Measurements from ENCODE around the gene FES. TPM values are rescaled to one million over a fixed set of nuclear protein-coding genes. Genes with fewer than 3 reads are reported as not detected.
"Not testable (repeated sequence)": the region's sequence is repeated elsewhere in the genome, so short reads cannot be mapped to it uniquely, and the experiment has no call there.

Gene FES
- total RNA-seq, 4 donors from 2014 or later: 62.0 to 183 (median 72.1) TPM

GRCh38 chr15:90845201-90845949 is 38.9 kb upstream of the FES start:
- WGBS, 2 donors: 71% methylated on average over 9 of the region's 9 CpGs
- Histone ChIP-seq H3K9me3 (no peaks in the 10 kb centered on the region), H3K27me3 (no peaks in the 10 kb centered on the region), H3K4me1 (no peaks in the 10 kb centered on the region), H3K36me3 (no peaks in the 10 kb centered on the region), H3K27ac (no peak overlapping the region), H3K4me3 (no peak overlapping the region)
- DNase-seq (ENCODE audit: low spot score in 2 of 2): no peak
- TF ChIP-seq EP300 (IDR thresholded peaks at IDR 0.05) (no peak), CTCF (IDR thresholded peaks at IDR 0.05) (no peak), POLR2A (IDR thresholded peaks at IDR 0.05) (no peak)

GRCh38 chr15:90849424-90849823 is 34.9 kb upstream of the FES start:
- WGBS, 2 donors: 93 to 95% methylated on average over 1 of the region's 1 CpG
- H3K27me3 ChIP-seq, H3K27ac ChIP-seq: not testable (repeated sequence)

GRCh38 chr15:90851114-90851513 is 33.2 kb upstream of the FES start:
- H3K4me3 ChIP-seq: no peak overlapping the region
- no peaks in the 10 kb centered on the region for H3K27me3 ChIP-seq
- H3K27ac ChIP-seq: no peak overlapping the region
- DNase-seq (ENCODE audit: low spot score in 2 of 2): no peak
- H3K9me3 ChIP-seq: no peaks in the 10 kb centered on the region
- H3K36me3 ChIP-seq: no peaks in the 10 kb centered on the region
- peaks cover 0 to 5% (median 0%) of the 10 kb centered on the region in 4 donors for H3K4me1 ChIP-seq
- TF ChIP-seq CTCF (IDR thresholded peaks at IDR 0.05) (no peak), POLR2A (IDR thresholded peaks at IDR 0.05) (no peak), EP300 (IDR thresholded peaks at IDR 0.05) (no peak)
- 92% methylated on average over 6 of the region's 6 CpGs for WGBS, 2 donors

More at GRCh38 chr15:90849424-90849823, 34.9 kb upstream of the FES start:
- H3K4me3 ChIP-seq; H3K36me3 ChIP-seq; DNase-seq (ENCODE audit: low spot score in 2 of 2); H3K9me3 ChIP-seq; H3K4me1 ChIP-seq: not testable (repeated sequence)

GRCh38 chr15:90851940-90852339 is 32.4 kb upstream of the FES start:
- Histone ChIP-seq H3K4me3 (no peak overlapping the region), H3K27ac (no peak overlapping the region), H3K9me3 (no peaks in the 10 kb centered on the region), H3K36me3 (no peaks in the 10 kb centered on the region), H3K27me3 (no peaks in the 10 kb centered on the region), H3K4me1 (peaks cover 0 to 6% (median 0%) of the 10 kb centered on the region in 4 donors)
- no peak for DNase-seq (ENCODE audit: low spot score in 2 of 2)
- WGBS, 2 donors: 83 to 85% methylated on average over 5 of the region's 5 CpGs
- TF ChIP-seq EP300 (IDR thresholded peaks at IDR 0.05) (no peak), CTCF (IDR thresholded peaks at IDR 0.05) (no peak), POLR2A (IDR thresholded peaks at IDR 0.05) (no peak)

GRCh38 chr15:90855139-90855538 is 29.2 kb upstream of the FES start:
- Histone ChIP-seq H3K4me3 (no peak overlapping the region), H3K36me3 (no peaks in the 10 kb centered on the region), H3K27ac (no peak overlapping the region), H3K4me1 (peaks cover 0 to 10% (median 0%) of the 10 kb centered on the region in 4 donors), H3K27me3 (no peaks in the 10 kb centered on the region), H3K9me3 (no peaks in the 10 kb centered on the region)
- 77 to 84% methylated on average over 8 to 9 of the region's 9 CpGs for WGBS, 2 donors
- TF ChIP-seq POLR2A (IDR thresholded peaks at IDR 0.05): no peak
- TF ChIP-seq CTCF (IDR thresholded peaks at IDR 0.05): no peak
- no peak for TF ChIP-seq EP300 (IDR thresholded peaks at IDR 0.05)
- no peak for DNase-seq (ENCODE audit: low spot score in 2 of 2)

Data from tibial nerve (tissue), 4 donors.